ENCODE results near the gene MBL2. TPM values are rescaled to one million over a fixed set of nuclear protein-coding genes. Genes with fewer than 3 reads are reported as not detected.

The MBL2 gene
- total RNA-seq, 3 donors from 2014 or later: not detected

GRCh38 chr10:52741851-52742250 lies 30.7 kb downstream of the MBL2 start:
- DNase-seq (ENCODE audit: low spot score in 2 of 2): no peak
- Histone ChIP-seq H3K9me3 (no peaks in the 10 kb centered on the region), H3K4me3 (no peak overlapping the region), H3K4me1 (no peaks in the 10 kb centered on the region), H3K27me3 (no peaks in the 10 kb centered on the region), H3K27ac (no peak overlapping the region), H3K36me3 (no peaks in the 10 kb centered on the region)
- intact Hi-C loops (cut with DNase I; ENCODE audit: low total_unique reads): no loop called here
- TF ChIP-seq POLR2A (IDR thresholded peaks at IDR 0.05): no peak
- TF ChIP-seq POLR2AphosphoS5 (IDR thresholded peaks at IDR 0.05): no peak
- TF ChIP-seq, protein P1, sequence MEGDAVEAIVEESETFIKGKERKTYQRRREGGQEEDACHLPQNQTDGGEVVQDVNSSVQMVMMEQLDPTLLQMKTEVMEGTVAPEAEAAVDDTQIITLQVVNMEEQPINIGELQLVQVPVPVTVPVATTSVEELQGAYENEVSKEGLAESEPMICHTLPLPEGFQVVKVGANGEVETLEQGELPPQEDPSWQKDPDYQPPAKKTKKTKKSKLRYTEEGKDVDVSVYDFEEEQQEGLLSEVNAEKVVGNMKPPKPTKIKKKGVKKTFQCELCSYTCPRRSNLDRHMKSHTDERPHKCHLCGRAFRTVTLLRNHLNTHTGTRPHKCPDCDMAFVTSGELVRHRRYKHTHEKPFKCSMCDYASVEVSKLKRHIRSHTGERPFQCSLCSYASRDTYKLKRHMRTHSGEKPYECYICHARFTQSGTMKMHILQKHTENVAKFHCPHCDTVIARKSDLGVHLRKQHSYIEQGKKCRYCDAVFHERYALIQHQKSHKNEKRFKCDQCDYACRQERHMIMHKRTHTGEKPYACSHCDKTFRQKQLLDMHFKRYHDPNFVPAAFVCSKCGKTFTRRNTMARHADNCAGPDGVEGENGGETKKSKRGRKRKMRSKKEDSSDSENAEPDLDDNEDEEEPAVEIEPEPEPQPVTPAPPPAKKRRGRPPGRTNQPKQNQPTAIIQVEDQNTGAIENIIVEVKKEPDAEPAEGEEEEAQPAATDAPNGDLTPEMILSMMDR (IDR thresholded peaks at IDR 0.05): no peak

- Histone ChIP-seq H3K4me3 (no peak overlapping the region), H3K4me1 (no peaks in the 10 kb centered on the region), H3K9me3 (no peaks in the 10 kb centered on the region), H3K36me3 (no peaks in the 10 kb centered on the region), H3K27ac (no peak overlapping the region), H3K27me3 (no peaks in the 10 kb centered on the region)
- DNase-seq (ENCODE audit: low spot score in 2 of 2): no peak
- intact Hi-C loops (cut with DNase I; ENCODE audit: low total_unique reads): no loop called here
- no peak for TF ChIP-seq POLR2AphosphoS5 (IDR thresholded peaks at IDR 0.05)
- TF ChIP-seq, protein P1 (IDR thresholded peaks at IDR 0.05): peak in 1 of 3 donors; percentile 23
These were observed 31.5 kb downstream of the MBL2 start for GRCh38 chr10:52740913-52741675.

GRCh38 chr10:52740155-52740549 lies 32.4 kb downstream of the MBL2 start:
- H3K4me3 ChIP-seq: no peak overlapping the region
- H3K36me3 ChIP-seq: no peaks in the 10 kb centered on the region
- no peak for DNase-seq (ENCODE audit: low spot score in 2 of 2)
- H3K4me1 ChIP-seq: no peaks in the 10 kb centered on the region
- TF ChIP-seq, protein P1 (IDR thresholded peaks at IDR 0.05): no peak
- no peak for TF ChIP-seq POLR2AphosphoS5 (IDR thresholded peaks at IDR 0.05)
- no peak for TF ChIP-seq POLR2A (IDR thresholded peaks at IDR 0.05)
- H3K27me3 ChIP-seq: no peaks in the 10 kb centered on the region
- no peaks in the 10 kb centered on the region for H3K9me3 ChIP-seq
- intact Hi-C loops (cut with DNase I; ENCODE audit: low total_unique reads): no loop called here
- H3K27ac ChIP-seq: no peak overlapping the region

DNA sequence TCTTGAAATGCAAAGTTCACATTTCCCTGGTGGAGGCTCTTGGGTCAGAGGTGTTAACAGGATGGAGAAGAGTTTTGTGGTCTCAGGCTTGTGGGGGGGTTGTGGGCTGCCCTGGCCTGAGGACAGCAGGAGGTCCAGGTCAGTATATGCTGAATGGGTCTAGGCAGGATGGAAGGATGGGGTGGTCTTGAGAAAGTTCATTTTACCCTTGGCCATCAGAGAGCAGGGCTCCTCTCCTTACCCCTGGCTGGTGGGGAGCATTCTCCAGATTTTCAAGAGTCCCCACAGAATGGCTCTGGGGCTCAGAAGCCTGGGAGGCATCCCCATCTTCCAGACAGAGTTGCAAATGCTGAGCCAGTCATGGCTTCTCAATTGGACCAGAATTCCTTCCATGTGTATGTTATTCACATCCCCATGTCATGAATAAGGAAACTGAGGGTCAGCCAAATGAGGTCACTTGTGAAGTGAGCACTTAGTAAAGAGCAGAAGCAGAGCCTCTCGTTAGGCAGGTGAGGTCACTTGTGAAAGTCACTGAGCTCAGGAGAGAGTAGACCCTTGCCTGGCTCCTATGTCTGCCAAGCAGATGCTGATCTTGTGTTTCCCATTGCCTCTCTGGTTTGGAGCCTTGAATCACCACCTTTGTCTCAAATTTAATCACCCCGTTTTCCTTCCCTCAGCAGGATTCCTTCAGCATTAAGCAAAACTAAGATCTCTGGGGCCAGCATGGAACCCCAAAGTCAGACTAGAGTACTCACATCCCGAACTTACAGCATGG lies 33.0 kb downstream of the MBL2 start:
- Histone ChIP-seq H3K4me3 (no peak overlapping the region), H3K36me3 (no peaks in the 10 kb centered on the region), H3K4me1 (no peaks in the 10 kb centered on the region), H3K27me3 (no peaks in the 10 kb centered on the region), H3K27ac (no peak overlapping the region), H3K9me3 (no peaks in the 10 kb centered on the region)
- no peak for TF ChIP-seq POLR2A (IDR thresholded peaks at IDR 0.05)
- TF ChIP-seq POLR2AphosphoS5 (IDR thresholded peaks at IDR 0.05): no peak
- TF ChIP-seq, protein P1 (IDR thresholded peaks at IDR 0.05): no peak
- no peak for DNase-seq (ENCODE audit: low spot score in 2 of 2)
- intact Hi-C loops (cut with DNase I; ENCODE audit: low total_unique reads): no loop called here

DNA sequence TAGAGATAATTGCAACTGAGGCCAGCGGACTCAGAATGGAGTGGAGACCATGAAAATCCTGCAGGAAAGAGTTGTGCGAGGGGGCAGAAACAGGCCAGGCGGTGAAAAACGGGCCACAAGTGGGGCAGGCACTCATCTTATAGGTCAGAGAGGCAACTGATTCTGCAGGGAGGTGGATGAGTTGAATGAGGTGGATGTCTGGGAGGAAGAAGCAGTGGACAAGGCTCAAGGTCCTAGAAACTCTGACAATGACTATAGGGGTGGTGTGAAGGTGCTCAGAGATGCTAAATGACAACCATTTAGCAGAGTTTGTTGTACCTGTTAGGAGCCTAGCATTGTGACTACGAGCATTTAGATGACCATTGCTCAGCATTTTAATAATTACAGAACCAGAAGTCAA lies 33.6 kb downstream of the MBL2 start:
- Histone ChIP-seq H3K9me3 (no peaks in the 10 kb centered on the region), H3K27ac (no peak overlapping the region), H3K4me1 (no peaks in the 10 kb centered on the region), H3K27me3 (no peaks in the 10 kb centered on the region), H3K36me3 (no peaks in the 10 kb centered on the region), H3K4me3 (no peak overlapping the region)
- no peak for TF ChIP-seq POLR2A (IDR thresholded peaks at IDR 0.05)
- TF ChIP-seq, protein P1 (IDR thresholded peaks at IDR 0.05): no peak
- TF ChIP-seq POLR2AphosphoS5 (IDR thresholded peaks at IDR 0.05): no peak
- intact Hi-C loops (cut with DNase I; ENCODE audit: low total_unique reads): no loop called here
- no peak for DNase-seq (ENCODE audit: low spot score in 2 of 2)
